ENCODE results near the gene SRP68.
"Not testable (repeated sequence)": the region's sequence is repeated elsewhere in the genome, so short reads cannot be mapped to it uniquely, and the experiment has no call there.

The SRP68 gene

DNA sequence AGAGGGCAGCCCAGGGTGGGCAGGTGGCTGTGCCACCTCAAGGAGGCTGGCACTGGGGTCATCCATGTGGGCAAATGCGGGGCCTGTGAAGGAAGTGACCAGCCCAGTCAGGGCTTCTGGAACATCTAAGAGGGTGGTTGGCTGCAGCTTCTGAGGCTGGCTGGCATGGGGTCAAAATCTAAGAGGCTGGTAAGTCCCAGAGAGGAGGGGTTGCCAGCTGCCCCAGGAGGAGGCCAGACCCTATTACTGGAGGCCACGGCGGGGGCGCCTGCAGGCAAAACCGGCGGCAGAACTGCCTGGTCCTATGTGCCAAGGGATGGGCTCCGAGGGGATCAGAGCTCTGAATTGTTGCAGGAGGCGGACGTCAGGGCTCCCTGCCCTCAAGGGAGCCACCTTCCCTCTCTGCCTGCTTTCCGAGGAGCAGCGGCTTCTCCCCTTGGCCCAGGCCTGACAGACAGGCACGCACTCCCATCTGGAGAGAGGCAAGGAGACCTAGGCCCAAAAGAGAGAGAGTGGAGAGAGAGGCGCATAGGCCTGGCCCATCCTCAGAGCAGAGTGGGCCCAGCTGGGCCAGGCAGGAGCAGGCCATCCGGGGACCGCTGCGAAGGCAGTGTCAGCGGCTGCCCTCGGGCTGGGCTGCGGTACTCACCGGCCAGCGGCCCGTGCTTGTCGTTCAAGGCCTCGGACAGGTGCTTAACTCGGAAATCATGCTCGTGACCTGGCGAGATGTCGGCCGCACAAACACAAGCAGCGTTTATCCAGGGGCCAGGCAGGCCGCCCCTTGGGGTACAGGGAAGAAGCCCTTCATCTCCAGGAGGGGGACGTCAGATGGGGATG lies 17.6 kb upstream of the SRP68 start:
- DNase-seq (ENCODE audit: low spot score) = no peak

DNA sequence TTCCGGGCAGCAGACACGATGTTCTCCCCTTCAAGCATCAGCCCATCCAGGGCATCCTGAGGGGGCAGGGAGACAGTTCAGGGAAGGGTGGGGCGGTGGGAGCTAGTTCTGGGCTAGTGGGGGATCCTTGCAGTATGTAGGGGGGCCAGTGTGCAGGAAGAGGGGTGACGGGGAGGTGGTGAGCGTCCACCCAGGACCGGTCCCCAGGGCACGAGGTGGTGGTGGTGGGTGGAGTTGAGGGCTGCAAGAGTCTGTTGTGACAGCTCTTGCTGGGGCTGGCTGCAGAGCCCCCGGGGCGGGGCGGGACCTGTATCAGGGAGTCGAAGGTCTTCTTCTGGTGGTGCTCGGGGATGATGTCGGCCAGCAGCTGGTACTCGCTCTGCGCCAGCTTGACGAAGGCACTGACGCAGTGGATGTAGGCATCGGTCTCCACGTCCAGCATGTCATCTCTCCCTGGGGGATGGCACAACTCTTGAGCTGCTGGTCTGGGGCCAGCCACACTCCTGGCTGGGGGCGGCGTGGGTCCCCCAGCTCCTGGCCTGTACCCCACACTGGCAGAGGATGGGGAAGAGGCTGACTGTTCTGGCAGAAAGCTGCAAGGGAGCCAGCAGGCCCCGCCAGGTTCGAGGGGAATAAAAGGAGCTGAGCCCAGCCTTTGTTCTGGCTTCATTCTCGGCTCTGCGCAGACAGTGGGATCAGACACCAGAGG lies 16.7 kb upstream of the SRP68 start:
- no peak for DNase-seq (ENCODE audit: low spot score)

DNA sequence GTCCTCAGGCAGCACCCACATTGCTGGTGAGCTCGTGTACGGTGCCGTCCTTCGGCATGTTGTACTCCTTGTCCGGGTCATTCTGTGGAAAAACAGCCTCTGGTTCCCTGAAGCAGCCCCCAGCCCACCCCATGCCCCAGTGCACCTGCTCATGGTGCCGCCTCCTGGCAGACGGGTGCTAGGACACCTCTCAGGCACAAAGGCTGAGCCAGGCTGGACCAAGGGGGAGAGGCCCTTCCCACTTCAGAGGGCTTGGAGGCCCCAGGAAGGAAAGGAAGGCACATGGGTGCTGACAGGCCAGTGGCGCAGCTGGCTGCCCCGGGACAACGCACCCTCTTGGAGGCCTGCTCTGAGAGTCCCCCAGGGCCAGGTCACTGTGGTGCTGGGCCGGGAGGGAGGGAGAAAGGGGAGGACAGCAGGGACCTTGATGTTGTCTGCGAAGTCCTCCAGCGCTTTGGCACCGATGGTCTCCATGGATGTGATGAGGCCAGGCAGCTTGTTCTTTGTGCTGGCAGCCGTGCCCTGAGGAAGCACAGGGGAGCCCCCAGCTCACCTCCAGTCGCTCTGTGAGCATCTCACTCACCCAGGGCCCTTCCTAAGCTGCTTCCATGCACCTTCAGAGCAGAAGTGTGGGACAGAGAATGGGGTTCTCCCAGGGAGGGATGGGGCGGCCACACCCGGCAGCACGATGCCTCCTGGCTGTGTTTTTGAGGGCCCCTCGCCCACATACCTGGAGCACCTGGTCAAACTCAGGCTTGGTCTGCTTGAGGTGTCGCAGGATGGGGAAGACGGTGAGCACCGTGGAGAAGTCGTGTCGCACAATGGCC lies 15.9 kb upstream of the SRP68 start:
- DNase-seq (ENCODE audit: low spot score) = no peak

DNA sequence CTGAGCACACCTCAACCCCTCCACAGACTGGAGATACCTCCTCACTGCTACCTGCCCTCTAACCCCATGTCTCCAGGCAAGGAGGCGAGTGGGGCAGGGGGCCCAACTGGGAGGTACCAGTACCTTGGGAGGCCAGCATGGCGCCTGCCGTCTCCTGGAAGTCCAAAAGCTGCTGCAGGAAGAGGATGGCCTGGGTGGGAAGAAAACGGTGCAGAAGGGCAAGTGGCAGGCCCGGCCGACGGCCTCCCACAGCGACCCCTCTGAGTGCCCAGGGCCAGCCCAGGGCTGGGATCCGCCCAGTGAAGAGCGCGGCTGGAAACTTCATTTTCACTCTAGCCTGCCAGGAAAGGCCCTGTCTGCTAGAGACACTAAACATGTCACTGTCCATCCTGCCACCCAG lies 15.2 kb upstream of the SRP68 start:
- DNase-seq (ENCODE audit: low spot score) = no peak

DNA sequence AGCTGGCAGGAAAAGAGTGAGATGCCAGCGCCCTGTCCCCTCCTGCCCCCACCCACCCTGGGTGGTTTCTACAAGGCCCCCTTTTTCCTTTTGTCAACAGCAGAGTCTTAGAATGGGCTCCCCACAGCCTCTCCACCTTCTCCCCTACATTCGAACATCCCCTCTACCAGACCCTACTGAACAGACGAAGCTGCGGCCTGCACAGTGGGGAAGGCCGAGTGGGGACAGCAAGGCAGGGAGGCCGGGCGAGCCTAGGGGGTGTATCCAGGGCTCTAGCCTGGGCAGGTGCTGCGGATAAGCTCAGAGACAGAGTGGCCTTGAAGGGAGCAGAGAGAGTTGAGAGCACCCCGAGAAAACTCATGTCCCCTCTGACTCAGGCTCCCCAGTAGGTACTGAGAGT lies 14.1 kb upstream of the SRP68 start:
- DNase-seq (ENCODE audit: low spot score) = no peak

DNA sequence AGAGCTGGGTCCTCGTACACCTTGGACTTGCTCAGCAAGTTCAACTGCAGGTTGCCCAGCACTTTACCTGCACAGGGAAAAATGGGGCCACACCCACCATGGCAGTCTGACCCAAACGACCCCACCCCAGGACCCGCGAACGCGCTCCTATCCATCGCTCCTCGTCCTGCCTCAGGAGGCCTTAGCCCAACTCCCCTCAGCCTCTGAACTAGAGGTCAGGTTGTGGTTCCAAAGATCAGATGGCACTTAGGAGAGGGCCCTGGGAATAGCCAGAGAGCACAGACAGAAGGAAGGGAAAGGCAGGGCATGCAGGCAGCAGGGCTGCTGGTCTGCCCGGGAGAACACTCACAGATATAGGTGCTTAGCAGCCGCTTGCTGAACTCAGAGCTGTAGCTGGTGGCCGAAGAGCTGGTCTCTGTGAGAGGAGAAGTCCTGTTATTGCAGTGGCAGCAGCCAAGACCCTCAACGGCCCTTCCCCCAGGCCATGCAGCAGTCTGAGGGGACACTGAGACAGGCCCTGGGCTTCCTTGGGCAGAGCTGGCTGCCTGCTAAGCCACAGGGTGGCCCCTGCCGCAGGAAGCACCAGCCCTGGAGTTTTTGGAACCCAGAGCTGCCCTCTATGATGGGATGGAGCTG lies 13.5 kb upstream of the SRP68 start:
- no peak for DNase-seq (ENCODE audit: low spot score)

DNA sequence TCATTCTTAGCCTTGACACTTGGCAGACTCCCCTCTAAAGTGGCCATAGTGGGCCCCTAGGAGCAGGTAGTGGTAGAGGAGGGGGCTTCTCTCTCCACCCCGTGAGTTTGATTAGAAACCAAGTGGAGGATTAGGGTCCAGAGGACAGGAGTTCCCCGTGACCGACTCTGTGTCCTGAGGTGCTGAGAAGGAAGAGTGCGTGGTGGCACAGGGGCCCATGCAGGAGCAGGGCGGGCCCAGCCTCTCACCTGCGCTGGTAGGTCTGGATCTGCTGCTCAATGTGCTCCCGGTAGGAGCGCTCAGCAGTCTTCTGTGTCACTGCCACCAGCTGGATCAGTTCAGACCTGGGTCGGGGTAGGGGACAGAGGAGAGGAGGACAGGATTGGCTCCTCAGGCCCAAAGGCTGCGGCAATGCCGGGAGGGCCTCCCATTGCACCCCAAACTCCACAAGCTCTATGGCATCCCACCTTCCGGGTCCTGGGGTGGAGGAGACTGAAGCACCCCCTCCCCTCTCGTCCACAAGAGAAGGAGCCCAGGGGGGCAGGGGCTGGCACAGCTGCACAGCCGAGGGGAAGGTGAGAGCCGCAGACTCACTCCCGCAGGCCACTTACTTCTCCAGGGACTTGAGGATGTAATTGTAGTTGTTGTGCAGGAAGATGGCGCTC lies 12.9 kb upstream of the SRP68 start:
- DNase-seq (ENCODE audit: low spot score) = no peak

DNA sequence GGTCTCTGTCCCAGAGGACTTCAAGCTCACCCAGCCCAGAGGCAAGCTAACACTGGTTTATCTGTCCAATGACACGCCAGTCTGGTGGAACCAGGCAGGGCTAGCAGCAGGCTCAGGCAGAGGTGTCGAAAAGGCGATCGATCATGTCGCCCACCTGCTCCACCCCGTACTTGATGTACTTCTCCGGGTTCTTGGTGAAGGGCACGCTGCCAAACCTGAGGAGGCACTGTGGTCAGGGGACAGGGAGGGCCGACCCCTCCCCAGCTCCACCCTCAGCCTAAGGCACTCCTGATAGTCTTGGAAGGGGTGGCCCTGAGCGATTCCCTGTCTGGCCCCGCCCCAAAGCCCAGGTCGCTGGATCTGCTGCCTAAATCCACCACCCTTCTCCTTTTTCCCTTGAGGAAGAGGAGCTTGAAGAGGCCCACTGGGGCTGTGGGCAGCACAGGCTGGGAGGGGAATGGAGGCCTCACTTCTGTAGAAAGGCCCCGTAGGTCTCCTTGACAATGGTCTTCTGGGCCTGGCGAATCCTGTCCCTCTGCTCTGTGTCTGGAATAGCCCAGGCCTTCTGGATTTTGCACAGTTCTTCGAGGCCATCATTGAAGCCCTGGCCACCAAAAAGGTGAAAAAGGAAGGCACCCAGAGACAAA lies 11.3 kb upstream of the SRP68 start:
- no peak for DNase-seq (ENCODE audit: low spot score)

DNA sequence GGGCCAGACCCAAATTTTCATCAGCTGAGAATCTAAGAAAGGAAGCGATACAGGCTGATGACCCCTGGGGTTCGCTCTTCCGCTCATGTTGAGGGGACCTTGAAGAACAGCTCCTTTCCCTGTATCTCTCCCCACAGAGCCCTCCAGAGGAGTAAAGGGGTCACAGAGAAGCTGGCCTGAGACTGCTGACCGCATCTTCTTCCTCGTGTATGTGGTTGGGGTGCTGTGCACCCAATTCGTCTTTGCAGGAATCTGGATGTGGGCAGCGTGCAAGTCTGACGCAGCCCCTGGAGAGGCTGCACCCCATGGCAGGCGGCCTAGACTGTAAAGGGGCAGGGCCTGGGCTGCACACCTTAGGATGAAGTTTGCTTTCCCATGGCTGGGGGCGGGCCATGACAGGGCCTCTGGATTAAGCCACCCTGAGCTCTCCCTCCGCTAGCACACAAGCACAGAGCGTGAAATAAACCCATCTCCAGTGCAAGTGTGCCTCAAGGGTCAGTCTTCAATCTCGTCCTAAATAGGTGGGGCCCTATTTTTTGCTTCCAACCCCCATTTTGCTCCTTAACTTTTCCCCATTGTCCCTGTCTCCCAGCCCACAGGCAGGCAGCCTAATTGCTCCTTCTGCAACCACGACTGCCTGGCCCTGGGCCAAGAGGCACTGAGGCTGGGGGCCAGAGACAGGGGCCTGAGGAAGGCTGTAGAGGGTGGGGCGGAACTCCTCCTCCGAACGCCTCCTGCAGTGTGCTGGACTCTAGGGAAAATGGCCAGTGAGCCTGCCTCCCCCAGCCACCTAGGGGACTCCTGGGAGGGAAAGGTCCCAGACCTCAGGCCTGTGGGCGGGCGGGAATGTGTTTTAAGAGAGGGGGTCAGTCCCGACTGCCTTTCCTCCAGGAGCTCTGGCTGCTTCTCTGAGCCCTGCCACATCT lies 10.3 kb upstream of the SRP68 start:
- no peak for DNase-seq (ENCODE audit: low spot score)

DNA sequence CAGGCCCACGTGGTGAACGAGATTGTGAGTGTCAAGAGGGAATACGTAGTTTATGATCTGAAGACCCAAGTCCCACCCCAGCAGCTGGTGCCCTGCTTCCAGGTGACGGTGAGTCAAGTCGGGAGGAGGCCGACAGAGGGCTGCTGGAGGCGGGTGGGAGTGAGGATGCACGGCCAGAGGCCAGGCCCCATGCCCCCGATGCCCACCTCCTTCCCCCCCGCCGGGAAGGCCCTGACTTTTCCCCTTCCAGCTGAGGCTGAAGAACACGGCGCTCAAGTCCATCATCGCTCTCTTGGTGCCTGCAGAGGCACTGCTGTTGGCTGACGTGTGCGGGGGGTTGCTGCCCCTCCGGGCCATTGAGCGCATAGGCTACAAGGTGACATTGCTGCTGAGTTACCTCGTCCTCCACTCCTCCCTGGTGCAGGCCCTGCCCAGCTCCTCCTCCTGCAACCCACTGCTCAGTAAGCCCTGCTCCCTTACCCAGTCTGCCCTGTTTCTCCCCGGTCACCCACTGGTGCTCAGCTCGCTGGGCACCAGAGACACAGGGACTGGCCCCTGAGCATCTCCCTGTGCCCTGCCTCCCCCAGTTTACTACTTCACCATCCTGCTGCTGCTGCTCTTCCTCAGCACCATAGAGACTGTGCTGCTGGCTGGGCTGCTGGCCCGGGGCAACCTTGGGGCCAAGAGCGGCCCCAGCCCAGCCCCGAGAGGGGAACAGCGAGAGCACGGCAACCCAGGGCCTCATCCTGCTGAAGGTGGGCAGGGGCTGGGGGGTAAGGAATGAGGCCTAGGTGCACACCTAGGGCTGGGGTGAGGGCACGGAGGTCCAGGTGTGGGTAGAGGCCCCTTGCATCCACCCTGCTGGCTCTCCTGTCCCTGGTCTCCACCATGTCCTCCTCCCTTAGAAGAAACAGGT lies 9.2 kb upstream of the SRP68 start:
- no peak for DNase-seq (ENCODE audit: low spot score)

DNA sequence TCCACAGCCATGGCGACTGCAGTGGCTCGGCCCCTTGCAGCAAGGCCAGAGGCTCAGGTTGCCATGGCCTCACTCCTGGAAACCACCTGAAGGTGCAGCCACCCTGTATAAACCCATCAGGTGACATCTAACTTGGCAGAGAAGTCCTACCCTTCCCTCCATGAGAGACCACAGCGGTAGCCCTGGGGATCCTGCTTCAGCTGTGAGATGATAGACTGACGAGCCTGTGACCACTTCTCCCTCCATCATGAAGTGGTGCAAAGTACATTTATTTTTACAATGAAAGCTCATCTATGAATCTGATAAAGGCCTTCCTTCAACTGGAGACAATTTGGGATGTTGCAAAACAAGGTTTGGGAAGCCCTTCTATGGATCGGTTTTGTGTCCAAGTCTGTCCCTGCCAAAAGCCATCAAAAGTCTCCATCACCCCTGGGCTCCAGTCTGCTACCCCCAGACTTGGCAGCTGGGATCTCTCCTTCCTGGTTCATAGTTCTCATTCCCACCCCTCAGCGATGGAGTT lies 8.5 kb upstream of the SRP68 start:
- DNase-seq (ENCODE audit: low spot score) = no peak

DNA sequence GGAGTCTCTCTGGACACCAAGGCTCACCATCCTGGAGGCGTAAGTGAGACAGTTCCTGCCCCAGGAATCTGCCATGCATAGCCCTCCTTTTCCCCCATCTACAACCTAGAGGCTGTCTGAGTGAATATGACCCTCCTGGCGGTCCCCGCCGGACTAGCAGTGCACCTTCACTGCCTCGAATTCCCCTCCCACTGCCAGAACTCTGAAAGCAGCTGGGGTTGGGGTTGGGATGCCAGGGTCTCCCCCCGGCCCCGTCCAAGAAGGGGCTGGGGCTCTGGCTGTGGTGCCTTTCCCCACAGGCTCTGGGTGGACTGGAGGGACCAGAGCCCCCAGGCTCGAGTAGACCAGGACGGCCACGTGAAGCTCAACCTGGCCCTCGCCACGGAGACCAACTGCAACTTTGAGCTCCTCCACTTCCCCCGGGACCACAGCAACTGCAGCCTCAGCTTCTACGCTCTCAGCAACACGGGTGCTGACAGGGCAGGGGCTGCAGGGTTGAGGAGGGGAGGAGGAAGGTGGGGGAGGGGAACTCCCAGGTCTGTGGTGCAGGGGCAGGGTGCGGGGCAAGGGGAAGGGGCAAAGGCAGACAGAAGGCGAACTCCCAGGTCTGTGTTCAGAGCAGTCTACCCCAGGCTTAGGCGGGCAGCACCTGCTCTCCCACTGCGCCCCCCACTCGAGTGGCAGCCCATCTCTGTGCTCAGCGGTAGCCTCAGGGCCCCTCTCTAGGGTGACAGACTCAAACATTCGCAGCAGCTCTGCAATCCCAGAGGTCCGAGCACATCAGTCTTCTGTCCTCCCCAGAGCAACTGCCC lies 7.8 kb upstream of the SRP68 start:
- no peak for DNase-seq (ENCODE audit: low spot score)

DNA sequence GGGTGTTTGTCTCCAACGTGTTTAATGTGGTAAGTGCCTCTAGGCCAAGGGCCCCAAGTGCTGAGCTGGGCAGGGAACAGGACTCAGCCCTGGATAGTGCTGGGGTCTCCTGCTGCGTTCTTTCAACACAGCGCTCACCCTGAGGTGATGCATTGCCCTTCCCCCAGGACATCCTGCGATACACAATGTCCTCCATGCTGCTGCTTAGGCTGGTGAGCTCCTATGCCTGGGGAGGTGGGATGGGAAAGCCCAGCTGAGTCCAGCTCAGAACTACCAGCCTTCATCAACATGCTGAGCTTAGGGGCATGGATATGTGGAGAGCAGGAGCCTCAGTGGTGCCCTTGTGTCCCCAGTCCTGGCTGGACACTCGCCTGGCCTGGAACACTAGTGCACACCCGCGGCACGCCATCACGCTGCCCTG lies 7.2 kb upstream of the SRP68 start:
- no peak for DNase-seq (ENCODE audit: low spot score)

DNA sequence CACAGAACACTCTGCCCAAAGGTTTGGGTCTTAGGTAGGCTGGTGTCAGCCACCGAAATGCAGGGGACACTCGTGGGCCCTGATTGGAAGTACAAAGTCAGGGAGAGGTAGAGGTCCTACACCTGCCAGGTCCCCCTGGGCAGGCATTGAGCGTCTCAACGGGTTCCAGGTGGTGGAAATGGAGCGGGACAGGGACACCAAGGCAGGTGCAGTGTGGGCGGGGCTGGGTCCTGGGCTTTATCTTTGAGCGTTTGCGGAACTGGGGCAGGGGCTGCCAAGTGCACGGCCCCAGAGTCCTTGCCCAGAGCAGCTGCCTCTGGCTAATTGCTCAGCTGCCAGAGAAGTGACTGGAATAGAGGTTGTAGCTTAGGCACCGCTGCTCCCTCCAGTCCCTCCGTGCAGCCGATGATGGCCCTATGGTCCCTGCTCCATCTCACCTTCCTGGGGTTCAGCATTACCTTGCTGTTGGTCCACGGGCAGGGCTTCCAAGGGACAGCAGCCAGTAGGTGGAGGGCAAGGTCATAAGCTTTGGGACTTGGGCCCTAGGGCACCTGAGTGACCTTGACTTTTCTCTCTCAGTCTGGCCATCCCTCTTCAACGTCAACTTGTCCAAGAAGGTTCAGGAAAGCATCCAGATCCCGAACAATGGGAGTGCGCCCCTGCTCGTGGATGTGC lies 6.7 kb upstream of the SRP68 start, which contains the start of gene ZACN:
Gene ZACN, plus strand, starts transcription at position 323 of the 675 bp plus-strand sequence. Its CDS starts 83 bp downstream, at position 406.
- DNase-seq (ENCODE audit: low spot score) = no peak

DNA sequence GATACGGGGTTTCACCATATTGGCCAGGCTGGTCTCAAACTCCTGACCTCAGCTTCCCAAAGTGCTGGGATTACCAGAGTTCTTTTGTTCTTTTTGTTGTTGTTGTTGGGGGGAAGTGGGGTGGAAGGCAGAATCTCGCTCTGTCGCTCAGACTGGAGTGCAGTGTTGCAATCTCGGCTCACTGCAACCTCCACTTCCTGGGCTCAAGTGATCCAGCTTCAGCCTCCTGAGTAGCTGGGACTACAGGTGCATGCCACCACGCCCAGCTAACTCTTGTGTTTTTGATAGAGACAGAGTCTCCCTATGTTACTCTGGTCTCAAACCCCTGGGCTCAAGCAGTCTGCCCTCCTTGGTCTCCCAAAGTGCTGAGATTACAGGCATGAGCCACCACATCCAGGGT lies 6.1 kb upstream of the SRP68 start:
- not testable (repeated sequence) for DNase-seq (ENCODE audit: low spot score)

DNA sequence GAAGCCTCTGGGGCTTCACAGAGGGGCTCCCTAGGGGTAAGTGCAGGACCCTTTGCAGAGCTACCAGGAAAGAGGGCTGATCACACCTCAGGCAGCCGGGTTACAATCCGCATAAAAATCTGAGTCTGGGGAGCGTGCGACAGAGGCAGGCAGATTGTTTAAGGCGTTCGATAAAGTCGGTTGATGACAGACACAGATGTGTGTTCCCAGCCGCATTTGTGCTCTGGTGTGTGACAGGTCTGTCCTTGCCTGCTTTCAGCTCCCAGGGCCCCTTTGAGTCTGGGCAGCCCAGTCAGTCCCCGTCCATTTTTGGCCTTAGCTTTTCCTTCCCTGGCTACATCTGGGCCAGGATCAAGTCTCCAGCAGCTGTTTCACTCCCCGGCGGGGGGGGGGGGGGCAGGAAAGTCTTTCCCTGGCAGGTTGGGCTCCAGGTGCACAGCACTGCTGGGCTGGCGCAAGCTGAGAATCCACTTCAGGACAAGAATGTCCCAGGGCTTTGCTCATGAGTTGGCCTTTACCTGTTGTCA lies 5.3 kb upstream of the SRP68 start:
- DNase-seq (ENCODE audit: low spot score) = no peak

Data from hematopoietic multipotent progenitor cell treated with erythropoietin and hydrocortisone succinate and interleukin-3 and kit ligand, for 15 days (in vitro differentiated cells).